ENCODE results near the gene CEP41. TPM values are rescaled to one million over a fixed set of nuclear protein-coding genes. Genes with fewer than 3 reads are reported as not detected.

Gene CEP41
- total RNA-seq, 4 donors from 2014 or later: 1.9 to 14.0 (median 5.6) TPM

DNA sequence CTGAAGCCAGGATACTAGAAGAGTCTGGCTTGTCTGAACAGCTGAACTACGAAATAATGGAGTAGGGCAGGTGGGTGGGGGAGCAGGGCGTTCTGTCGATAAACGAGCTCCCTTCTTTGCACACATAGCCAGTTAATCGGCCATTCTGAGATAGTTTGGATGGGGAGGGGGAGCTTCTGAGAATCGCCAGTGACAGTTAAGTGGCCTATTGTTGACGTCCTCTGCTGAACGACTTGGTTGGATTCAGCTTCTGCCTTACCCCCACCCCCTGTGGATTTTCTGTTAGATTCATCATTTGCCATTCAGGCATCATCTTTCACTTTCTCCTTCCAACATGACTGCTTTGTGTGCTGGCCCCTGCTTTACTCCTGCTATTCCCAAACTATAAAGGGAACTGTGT, 95.7 kb downstream of the CEP41 start:
- TF ChIP-seq POLR2A (IDR thresholded peaks at IDR 0.05): no peak
- TF ChIP-seq, protein P1, sequence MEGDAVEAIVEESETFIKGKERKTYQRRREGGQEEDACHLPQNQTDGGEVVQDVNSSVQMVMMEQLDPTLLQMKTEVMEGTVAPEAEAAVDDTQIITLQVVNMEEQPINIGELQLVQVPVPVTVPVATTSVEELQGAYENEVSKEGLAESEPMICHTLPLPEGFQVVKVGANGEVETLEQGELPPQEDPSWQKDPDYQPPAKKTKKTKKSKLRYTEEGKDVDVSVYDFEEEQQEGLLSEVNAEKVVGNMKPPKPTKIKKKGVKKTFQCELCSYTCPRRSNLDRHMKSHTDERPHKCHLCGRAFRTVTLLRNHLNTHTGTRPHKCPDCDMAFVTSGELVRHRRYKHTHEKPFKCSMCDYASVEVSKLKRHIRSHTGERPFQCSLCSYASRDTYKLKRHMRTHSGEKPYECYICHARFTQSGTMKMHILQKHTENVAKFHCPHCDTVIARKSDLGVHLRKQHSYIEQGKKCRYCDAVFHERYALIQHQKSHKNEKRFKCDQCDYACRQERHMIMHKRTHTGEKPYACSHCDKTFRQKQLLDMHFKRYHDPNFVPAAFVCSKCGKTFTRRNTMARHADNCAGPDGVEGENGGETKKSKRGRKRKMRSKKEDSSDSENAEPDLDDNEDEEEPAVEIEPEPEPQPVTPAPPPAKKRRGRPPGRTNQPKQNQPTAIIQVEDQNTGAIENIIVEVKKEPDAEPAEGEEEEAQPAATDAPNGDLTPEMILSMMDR (IDR thresholded peaks at IDR 0.05): no peak
- no peak for DNase-seq
- Histone ChIP-seq H3K4me3 (no peak overlapping the region), H3K4me1 (no peaks in the 10 kb centered on the region), H3K9me3 (no peaks in the 10 kb centered on the region), H3K27ac (no peak overlapping the region), H3K27me3 (no peaks in the 10 kb centered on the region), H3K36me3 (no peaks in the 10 kb centered on the region)

DNA sequence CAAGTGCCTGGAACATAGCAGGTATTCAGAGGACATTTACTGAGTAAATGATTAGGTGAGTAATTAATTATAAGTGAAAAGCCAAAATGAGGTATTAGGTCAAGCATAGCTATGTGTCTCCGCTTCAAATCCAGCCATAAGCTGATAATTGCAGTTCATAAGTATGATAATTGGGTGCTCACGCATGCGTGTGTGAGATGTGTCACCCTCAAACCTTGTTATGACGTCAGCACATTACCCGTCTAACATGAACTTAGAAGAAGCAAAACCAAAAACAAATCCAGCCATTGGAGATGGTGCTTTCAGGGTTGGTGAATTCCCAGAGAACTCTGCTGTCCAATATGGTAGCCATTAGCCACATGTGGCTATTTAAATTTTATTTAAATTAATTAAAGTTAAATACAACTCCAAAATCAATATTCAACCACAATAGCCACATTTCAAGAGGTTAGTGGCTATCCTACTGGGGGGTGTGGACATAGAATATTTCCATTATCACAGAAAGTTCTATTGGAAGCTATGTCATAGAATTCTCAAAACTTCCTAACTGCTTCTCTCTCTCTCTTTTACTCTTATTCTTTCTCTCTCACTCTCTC, 96.4 kb downstream of the CEP41 start, which contains the start of gene CPA5:
CPA5 (plus strand) TSS at position 546 of the 596 bp plus-strand sequence. CDS start 1,670 bp downstream, outside the sequence.
- no peak for DNase-seq
- H3K4me3 ChIP-seq: no peak within 1 kb of the TSS
- TF ChIP-seq, protein P1 (IDR thresholded peaks at IDR 0.05): no peak
- no peak within 1 kb of the TSS for H3K27ac ChIP-seq
- no peaks in the 10 kb centered on the region for H3K36me3 ChIP-seq
- H3K27me3 ChIP-seq: no peaks in the 10 kb centered on the region
- H3K9me3 ChIP-seq: no peaks in the 10 kb centered on the region
- no peaks in the 10 kb centered on the region for H3K4me1 ChIP-seq

Small RNA genes within 50 kb of the gene (small RNA-seq; reads per million reads assigned to genes)
- gene RF02148: 0 reads per million in 2 donors
- 0 reads per million in 2 donors for gene RF02149
- 0 reads per million in 2 donors for gene RF02150

Other genes starting within 250 kb of the CEP41 start
- 10 to 100 TPM; 11.6 to 17.2 (median 15.4) TPM for gene TMEM209, start 235.6 kb downstream of the CEP41 start, total RNA-seq
- not detected for gene SSMEM1, start 233.2 kb downstream of the CEP41 start, total RNA-seq
- 10 to 100 TPM in 1 of 4 donors, 1 to 10 TPM in 2, not detected in 1; 2.6 to 12.6 (median 2.7) TPM for gene CPA2, start 174.2 kb downstream of the CEP41 start, total RNA-seq
- gene CPA4, start 147.9 kb downstream of the CEP41 start, total RNA-seq: not detected
- gene CPA5, start 96.2 kb downstream of the CEP41 start, total RNA-seq: not detected
- gene CPA1, start 60.5 kb downstream of the CEP41 start, total RNA-seq: not detected
- gene MEST, start 51.1 kb upstream of the CEP41 start, total RNA-seq: 10 to 100 TPM; 11.6 to 36.1 (median 27.1) TPM
- 10 to 100 TPM in 3 of 4 donors, 1 to 10 TPM in 1; 5.3 to 14.9 (median 12.0) TPM for gene COPG2, start 227.7 kb upstream of the CEP41 start, total RNA-seq
- not detected for gene TSGA13, start 245.5 kb upstream of the CEP41 start, total RNA-seq

Data from Peyer's patch (tissue), 4 donors.